Measurements from ENCODE around the gene PAWR. TPM values are rescaled to one million over a fixed set of nuclear protein-coding genes. Genes with fewer than 3 reads are reported as not detected.

Gene PAWR
- total and polyA plus RNA-seq, 9 of the 15 experiments (the other 6 are each of a cell fraction or from before 2014, with no cell fraction given), result 0.82 TPM; not detected in 8

GRCh38 chr12:79555028-79555925, 135.5 kb downstream of the PAWR start (continued):
- TF ChIP-seq CTCFL (IDR thresholded peaks at IDR 0.05; ENCODE audit: borderline replicate concordance, insufficient read depth, low read depth, low read length, poor library complexity, severe bottlenecking), result no peak
- TF ChIP-seq KDM5B (IDR thresholded peaks at IDR 0.05; ENCODE audit: insufficient replicate concordance, low read depth, low read length), result no peak
- TF ChIP-seq CTCF (IDR thresholded peaks at IDR 0.05 in 2 of 3, conservative IDR thresholded peaks at IDR 0.05 in 1 of 3; ENCODE audit: insufficient read depth in 2 of 3, low read depth in 1 of 3, low read length in 3 of 3), result peak; percentile 10 to 40 (median 19); a peak in 3 of 6 replicates
- no peak for TF ChIP-seq FOXM1 (IDR thresholded peaks at IDR 0.05; ENCODE audit: low read depth)
- no peak for TF ChIP-seq FOXM1 (CRISPR knock-in tag; IDR thresholded peaks at IDR 0.05; ENCODE audit: low read depth)
- TF ChIP-seq RAD21 (CRISPR knock-in tag; conservative IDR thresholded peaks at IDR 0.05 in 1 of 2, IDR thresholded peaks at IDR 0.05 in 1 of 2), result peak; percentile 49 to 56
- no peak for TF ChIP-seq GTF3C2 (IDR thresholded peaks at IDR 0.05; ENCODE audit: borderline replicate concordance, extremely low read depth, insufficient read length)
- no peak for TF ChIP-seq HES1 (IDR thresholded peaks at IDR 0.05; ENCODE audit: low read depth)
- TF ChIP-seq CAMTA2 (CRISPR knock-in tag; conservative IDR thresholded peaks at IDR 0.05), result no peak
- TF ChIP-seq ELF4 (CRISPR knock-in tag; IDR thresholded peaks at IDR 0.05), result no peak
- TF ChIP-seq ZNF398 (CRISPR knock-in tag; IDR thresholded peaks at IDR 0.05), result no peak

All from K562 (cell line).